ENCODE data around the gene PLCB3. TPM values are rescaled to one million over a fixed set of nuclear protein-coding genes. Genes with fewer than 3 reads are reported as not detected.

PLCB3 gene
- total RNA-seq, 1 experiment from 2014 or later: 10.4 TPM

GRCh38 chr11:64218628-64219353, 32.5 kb upstream of the PLCB3 start:
- in situ Hi-C loops (cut with HindIII; ENCODE audit: low pct_unique_long_range_greater_than_20kb, low sequenced_read_pairs): no loop called here
- DNase-seq (ENCODE audit: low read depth, low spot score): no peak

- in situ Hi-C loops (cut with HindIII; ENCODE audit: low pct_unique_long_range_greater_than_20kb, low sequenced_read_pairs): no loop called here
- no peak for DNase-seq (ENCODE audit: low read depth, low spot score)
These were observed 32.0 kb upstream of the PLCB3 start for GRCh38 chr11:64219354-64219684.

- no peak for DNase-seq (ENCODE audit: low read depth, low spot score)
- in situ Hi-C loops (cut with HindIII; ENCODE audit: low pct_unique_long_range_greater_than_20kb, low sequenced_read_pairs): no loop called here
These were observed 31.6 kb upstream of the PLCB3 start for GRCh38 chr11:64219755-64220154.

DNA sequence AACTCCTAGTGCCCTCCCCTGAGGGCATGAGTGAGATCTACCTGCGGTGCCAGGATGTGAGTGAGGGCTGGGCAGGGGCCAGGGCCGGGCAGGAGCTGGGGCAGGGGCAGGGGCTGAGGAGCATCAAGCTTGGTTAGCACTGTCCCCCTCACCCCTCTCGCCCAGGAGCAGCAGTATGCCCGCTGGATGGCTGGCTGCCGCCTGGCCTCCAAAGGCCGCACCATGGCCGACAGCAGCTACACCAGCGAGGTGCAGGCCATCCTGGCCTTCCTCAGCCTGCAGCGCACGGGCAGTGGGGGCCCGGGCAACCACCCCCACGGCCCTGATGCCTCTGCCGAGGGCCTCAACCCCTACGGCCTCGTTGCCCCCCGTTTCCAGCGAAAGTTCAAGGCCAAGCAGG, 31.1 kb upstream of the PLCB3 start:
- DNase-seq (ENCODE audit: low read depth, low spot score): no peak
- in situ Hi-C loops (cut with HindIII; ENCODE audit: low pct_unique_long_range_greater_than_20kb, low sequenced_read_pairs): no loop called here

DNA sequence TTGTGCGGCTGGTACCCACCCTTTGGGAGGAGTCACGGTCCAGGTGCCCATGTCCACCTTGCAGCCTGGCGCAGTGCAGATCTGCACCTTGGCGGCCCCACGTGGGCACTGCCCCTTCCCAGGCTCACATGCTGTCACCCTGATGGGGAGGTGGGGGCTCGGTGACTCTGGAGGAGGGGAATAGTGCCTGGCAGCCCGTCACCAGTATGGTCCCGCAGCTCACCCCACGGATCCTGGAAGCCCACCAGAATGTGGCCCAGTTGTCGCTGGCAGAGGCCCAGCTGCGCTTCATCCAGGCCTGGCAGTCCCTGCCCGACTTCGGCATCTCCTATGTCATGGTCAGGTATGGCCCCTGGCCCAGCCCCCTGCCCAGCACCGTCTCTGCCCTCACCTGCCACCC, 30.5 kb upstream of the PLCB3 start:
- in situ Hi-C loops (cut with HindIII; ENCODE audit: low pct_unique_long_range_greater_than_20kb, low sequenced_read_pairs): no loop called here

GRCh38 chr11:64222651-64223000, 28.7 kb upstream of the PLCB3 start:
- in situ Hi-C loops (cut with HindIII; ENCODE audit: low pct_unique_long_range_greater_than_20kb, low sequenced_read_pairs): no loop called here

More for the DNA sequence above, 30.5 kb upstream of the PLCB3 start:
- DNase-seq (ENCODE audit: low read depth, low spot score): no peak

DNA sequence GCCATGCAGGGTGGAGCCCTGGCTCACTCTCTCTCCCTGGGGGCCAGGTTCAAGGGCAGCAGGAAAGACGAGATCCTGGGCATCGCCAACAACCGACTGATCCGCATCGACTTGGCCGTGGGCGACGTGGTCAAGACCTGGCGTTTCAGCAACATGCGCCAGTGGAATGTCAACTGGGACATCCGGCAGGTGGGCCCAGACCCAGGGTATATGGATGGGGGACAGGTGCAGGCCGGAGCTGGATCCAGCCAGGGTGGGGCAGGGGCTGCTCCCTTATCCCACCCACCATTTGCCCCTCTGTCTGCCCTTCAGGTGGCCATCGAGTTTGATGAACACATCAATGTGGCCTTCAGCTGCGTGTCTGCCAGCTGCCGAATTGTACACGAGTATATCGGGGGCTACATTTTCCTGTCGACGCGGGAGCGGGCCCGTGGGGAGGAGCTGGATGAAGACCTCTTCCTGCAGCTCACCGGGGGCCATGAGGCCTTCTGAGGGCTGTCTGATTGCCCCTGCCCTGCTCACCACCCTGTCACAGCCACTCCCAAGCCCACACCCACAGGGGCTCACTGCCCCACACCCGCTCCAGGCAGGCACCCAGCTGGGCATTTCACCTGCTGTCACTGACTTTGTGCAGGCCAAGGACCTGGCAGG, 28.2 kb upstream of the PLCB3 start:
- in situ Hi-C loops (cut with HindIII; ENCODE audit: low pct_unique_long_range_greater_than_20kb, low sequenced_read_pairs): no loop called here
- DNase-seq (ENCODE audit: low read depth, low spot score): no peak

More at GRCh38 chr11:64222651-64223000, 28.7 kb upstream of the PLCB3 start:
- no peak for DNase-seq (ENCODE audit: low read depth, low spot score)

GRCh38 chr11:64224151-64224890, 27.0 kb upstream of the PLCB3 start:
- in situ Hi-C loops (cut with HindIII; ENCODE audit: low pct_unique_long_range_greater_than_20kb, low sequenced_read_pairs): no loop called here
- no peak for DNase-seq (ENCODE audit: low read depth, low spot score)

DNA sequence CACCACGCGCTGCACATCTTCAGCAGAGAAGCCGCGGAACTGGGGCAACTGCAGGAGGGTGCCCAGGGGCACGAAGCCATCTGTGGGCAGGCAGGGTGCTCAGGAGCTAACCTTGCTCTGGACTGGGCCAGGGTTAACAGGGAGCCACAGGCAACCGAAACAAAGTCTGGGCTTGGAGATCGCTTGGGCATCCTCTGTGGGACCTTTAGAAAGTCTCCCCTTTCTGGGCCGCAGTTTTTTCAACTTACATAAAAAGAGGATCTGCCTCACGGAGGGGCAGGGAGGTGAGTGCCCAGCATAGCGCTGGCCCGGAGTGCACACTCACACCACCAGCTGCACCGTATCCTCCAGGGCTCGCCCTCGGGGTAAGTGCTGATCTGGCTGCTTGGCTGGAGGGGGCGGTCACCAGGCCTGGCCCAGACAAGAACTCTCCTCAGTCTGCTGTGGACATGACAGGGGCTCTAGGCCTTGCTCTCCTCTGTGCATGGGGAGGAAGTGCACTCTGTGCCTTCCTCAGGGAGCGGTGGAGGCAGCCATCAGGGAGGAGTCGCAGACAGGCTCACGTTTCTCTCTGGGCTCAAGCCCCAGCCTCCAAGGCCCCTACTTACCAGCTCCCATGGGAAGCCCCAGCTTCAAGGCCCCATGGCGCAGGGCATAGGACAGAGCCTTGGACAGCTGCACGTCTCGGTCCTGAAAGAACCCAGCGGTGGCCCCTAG, 26.3 kb upstream of the PLCB3 start:
- no peak for DNase-seq (ENCODE audit: low read depth, low spot score)
- in situ Hi-C loops (cut with HindIII; ENCODE audit: low pct_unique_long_range_greater_than_20kb, low sequenced_read_pairs): no loop called here

- peak; percentile 77 for DNase-seq (ENCODE audit: low read depth, low spot score)
- in situ Hi-C loops (cut with HindIII; ENCODE audit: low pct_unique_long_range_greater_than_20kb, low sequenced_read_pairs): no loop called here
These were observed 25.5 kb upstream of the PLCB3 start, which contains the start of the genes NUDT22 and TRPT1 for GRCh38 chr11:64225608-64226506. TSS of gene NUDT22 (plus strand) at chr11:64226274. CDS start at chr11:64226653, 379 bp downstream. TSS of gene TRPT1 (minus strand) at chr11:64226186. CDS start at chr11:64225860, 326 bp downstream.

- no peak for DNase-seq (ENCODE audit: low read depth, low spot score)
- in situ Hi-C loops (cut with HindIII; ENCODE audit: low pct_unique_long_range_greater_than_20kb, low sequenced_read_pairs): no loop called here
These were observed 24.8 kb upstream of the PLCB3 start for GRCh38 chr11:64226507-64227051.

DNA sequence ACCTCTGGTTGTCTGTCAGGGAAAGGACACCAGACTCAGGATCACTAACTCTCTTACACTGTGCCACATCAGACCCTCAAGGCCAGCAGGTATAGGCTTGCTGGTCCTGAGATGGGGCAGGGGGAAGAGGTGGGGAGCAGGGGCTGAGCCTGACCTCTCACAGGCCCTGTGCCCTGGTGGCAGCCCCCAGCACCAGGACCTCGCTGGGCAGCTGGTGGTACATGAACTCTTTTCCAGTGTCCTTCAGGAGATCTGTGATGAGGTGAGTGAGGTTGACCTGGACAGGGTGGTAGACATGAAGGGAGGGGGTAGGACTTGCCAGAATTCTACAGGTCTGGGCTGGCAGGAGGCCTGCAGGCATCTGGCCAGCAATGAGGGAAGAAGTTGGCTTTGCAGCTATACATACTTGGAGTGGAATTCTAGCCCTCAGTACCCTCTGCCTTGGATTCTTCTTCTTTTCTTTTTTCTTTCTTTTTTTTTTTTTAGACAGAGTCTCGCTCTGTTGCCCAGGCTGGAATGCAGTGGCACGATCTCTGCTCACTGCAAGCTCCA, 23.8 kb upstream of the PLCB3 start:
- in situ Hi-C loops (cut with HindIII; ENCODE audit: low pct_unique_long_range_greater_than_20kb, low sequenced_read_pairs): no loop called here
- DNase-seq (ENCODE audit: low read depth, low spot score): no peak

DNA sequence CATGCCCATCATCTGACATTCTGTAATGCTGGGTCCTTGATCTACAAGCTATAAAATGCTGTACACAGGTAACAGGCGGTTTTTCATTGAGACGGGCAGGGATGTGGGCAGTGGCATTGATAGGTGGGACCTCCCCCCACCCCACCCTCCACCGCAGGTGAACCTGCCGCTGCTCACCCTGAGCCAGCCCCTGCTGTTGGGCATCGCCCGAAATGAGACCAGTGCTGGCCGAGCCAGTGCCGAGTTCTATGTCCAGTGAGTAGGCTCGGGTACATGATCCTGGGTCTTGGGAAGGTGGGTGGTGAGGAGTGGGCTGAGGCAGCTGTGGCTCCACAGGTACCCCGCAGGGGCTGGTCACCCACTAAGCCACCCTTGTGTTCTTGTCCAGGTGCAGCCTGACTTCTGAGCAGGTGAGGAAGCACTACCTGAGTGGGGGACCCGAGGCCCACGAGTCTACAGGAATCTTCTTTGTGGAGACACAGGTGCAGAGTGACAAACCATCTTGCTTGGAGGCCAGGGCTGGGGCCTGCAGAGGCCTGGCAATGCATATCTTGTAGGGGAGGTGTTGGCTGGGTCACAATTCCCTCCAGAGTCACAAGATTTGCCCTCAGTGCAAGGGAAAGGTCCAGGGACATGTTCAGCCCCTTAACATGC, 22.1 kb upstream of the PLCB3 start:
- DNase-seq (ENCODE audit: low read depth, low spot score): no peak
- in situ Hi-C loops (cut with HindIII; ENCODE audit: low pct_unique_long_range_greater_than_20kb, low sequenced_read_pairs): no loop called here

DNA sequence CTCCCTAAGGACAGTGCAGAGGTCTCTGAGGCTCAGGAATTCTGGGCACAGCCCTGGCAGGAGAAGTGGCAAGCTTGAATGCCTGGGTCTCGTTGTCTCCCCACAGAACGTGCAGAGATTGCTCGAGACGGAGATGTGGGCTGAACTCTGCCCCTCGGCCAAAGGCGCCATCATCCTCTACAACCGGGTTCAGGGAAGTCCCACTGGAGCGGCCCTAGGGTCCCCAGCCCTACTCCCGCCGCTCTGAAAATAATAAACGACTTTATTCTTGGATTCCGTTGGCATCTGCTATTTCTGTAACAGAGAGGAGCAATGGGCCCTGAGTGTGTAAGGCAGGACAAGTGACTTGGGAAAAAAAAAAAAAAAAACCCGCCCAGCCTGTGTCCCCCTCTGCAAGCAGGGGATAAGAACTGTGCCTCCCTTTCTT, 21.6 kb upstream of the PLCB3 start:
- in situ Hi-C loops (cut with HindIII; ENCODE audit: low pct_unique_long_range_greater_than_20kb, low sequenced_read_pairs): no loop called here
- DNase-seq (ENCODE audit: low read depth, low spot score): no peak

DNA sequence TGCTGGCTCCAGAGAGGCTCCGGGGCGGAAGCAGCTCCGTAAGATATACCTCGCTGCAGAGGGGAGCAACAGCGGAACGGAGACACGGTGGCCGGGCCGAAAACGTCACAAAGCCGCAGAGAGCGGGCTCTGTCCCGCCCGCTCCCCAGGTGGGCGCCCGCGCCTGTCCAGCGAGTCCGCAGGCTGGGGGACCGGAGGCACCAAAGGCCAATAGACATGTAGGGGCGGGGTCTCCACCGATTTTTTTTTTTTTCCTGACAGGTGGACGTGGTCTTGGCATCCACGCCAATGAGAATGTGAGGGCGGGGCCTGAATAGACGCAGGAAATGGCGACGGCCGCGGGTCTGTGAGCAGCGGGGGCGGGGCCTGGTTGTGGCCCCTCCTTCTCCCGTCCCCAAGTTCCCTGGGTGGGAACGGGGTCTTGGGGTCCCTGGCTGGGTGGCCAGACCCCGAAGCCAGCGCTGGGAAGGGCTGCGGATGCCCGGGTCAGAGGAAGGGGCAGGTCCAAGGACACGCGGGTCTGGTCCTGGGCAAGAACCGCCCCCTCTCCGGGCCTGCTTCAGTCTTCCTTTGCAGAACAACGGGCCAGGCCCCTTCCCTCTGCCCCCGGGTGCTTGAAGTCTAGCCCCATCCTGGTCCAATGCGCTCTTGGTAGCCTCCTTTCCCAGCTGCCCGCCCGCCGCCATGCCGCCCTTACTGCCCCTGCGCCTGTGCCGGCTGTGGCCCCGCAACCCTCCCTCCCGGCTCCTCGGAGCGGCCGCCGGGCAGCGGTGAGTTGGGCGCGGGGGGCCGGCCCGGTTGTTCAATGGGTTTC, 21.0 kb upstream of the PLCB3 start, which contains the start of gene DNAJC4:
DNAJC4 (plus strand) TSS at position 378 of the 814 bp plus-strand sequence; CDS start at position 685, 307 bp downstream.
- in situ Hi-C loops (cut with HindIII; ENCODE audit: low pct_unique_long_range_greater_than_20kb, low sequenced_read_pairs): no loop called here
- peak; percentile 91 for DNase-seq (ENCODE audit: low read depth, low spot score)
